Measurements from ENCODE around the gene FGFBP2.

DNA sequence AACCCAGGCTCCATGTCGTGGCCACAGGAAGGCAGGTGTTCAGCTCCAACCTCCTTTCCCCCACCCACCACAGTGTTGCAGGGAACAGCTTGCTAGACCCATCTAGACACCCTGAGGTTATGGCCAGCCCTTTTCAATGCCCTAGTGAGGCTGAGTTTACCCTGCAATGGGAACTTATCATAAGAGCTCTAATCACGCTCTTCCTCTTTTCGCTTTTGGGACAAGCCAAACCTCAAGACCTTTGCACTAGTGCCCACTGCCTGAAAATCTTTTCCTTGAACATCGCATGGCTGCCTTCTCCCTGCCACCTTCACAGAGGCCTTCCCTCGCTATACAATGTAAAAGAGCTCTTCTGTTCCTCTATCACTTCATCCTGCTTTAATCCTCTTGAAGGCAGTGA is 2.4 kb upstream of the FGFBP2 start:
- TF ChIP-seq, protein P1, sequence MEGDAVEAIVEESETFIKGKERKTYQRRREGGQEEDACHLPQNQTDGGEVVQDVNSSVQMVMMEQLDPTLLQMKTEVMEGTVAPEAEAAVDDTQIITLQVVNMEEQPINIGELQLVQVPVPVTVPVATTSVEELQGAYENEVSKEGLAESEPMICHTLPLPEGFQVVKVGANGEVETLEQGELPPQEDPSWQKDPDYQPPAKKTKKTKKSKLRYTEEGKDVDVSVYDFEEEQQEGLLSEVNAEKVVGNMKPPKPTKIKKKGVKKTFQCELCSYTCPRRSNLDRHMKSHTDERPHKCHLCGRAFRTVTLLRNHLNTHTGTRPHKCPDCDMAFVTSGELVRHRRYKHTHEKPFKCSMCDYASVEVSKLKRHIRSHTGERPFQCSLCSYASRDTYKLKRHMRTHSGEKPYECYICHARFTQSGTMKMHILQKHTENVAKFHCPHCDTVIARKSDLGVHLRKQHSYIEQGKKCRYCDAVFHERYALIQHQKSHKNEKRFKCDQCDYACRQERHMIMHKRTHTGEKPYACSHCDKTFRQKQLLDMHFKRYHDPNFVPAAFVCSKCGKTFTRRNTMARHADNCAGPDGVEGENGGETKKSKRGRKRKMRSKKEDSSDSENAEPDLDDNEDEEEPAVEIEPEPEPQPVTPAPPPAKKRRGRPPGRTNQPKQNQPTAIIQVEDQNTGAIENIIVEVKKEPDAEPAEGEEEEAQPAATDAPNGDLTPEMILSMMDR (IDR thresholded peaks at IDR 0.05), result no peak
- no peak for TF ChIP-seq EP300 (IDR thresholded peaks at IDR 0.05)
- TF ChIP-seq POLR2A (IDR thresholded peaks at IDR 0.05), result no peak
